Testis (tissue), 2 donors: ENCODE measurements around the gene TRMT11.

ENCODE experiments used
- POLR2A ChIP-seq: fragments of 450-650 bp; IDR thresholded peaks from one replicate; pipeline ENCODE4 v1.6.1; 2017; ENCODE audit warnings: antibody characterized with exemption, mild to moderate bottlenecking, moderate library complexity
- TF ChIP-seq, protein P1 (sequence below), 3 experiments: fragments of 450-650 bp in 2 of 3; fragments of 200-600 bp in 1 of 3; sonication (generic) in 1 of 3; IDR thresholded peaks; one replicate each; pipeline ENCODE4 v1.5.1; 2016 to 2019; ENCODE audit warnings: antibody characterized with exemption in 3 of 3, mild to moderate bottlenecking in 2 of 3, moderate library complexity in 1 of 3

DNA sequence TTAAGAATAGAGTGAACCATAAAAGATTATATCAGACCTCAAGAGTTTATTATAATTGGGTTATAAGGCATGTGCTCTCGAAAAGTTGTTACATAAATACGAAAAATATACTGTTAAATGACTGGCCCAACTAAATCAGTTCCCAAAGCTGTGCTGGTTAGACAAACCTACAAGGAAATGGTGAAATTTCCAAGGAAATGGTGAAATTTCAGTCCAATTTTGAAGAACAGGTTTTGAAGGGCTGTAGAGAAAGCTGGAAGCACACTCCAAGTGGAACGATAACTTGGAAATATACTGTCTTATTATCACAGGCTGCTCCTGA lies 400 bp upstream of the TRMT11 start:
- TF ChIP-seq, protein P1, sequence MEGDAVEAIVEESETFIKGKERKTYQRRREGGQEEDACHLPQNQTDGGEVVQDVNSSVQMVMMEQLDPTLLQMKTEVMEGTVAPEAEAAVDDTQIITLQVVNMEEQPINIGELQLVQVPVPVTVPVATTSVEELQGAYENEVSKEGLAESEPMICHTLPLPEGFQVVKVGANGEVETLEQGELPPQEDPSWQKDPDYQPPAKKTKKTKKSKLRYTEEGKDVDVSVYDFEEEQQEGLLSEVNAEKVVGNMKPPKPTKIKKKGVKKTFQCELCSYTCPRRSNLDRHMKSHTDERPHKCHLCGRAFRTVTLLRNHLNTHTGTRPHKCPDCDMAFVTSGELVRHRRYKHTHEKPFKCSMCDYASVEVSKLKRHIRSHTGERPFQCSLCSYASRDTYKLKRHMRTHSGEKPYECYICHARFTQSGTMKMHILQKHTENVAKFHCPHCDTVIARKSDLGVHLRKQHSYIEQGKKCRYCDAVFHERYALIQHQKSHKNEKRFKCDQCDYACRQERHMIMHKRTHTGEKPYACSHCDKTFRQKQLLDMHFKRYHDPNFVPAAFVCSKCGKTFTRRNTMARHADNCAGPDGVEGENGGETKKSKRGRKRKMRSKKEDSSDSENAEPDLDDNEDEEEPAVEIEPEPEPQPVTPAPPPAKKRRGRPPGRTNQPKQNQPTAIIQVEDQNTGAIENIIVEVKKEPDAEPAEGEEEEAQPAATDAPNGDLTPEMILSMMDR (IDR thresholded peaks at IDR 0.05), result no peak
- TF ChIP-seq POLR2A, result no peak
